Calu3 (cell line): Measurements from ENCODE around the gene NBPF1. TPM values are rescaled to one million over a fixed set of nuclear protein-coding genes. Genes with fewer than 3 reads are reported as not detected.
"Not testable (repeated sequence)": the region's sequence is repeated elsewhere in the genome, so short reads cannot be mapped to it uniquely, and the experiment has no call there.

ENCODE experiments used
- BruUV-seq: library from RNA; stranded (reverse); fragments of 400-500 nt; replicated peaks from 2 replicates; lab custom pipeline; 2021; lab: Mats Ljungman, UMichigan
- CTCF ChIA-PET: fragments of 300-600 bp; sonication (Branson Sonifier 250); formaldehyde crosslinking; loops from one replicate; lab custom pipeline; 2022; ENCODE audit warnings: antibody characterized with exemption; lab: Charles Lee
- DNase-seq: peaks from one replicate; pipeline ENCODE4 v3.0.0; 2022
- H3K27ac Mint-ChIP-seq: one replicate; pipeline ENCODE4 v1.8.0; 2022; ENCODE audit warnings: mixed read lengths; ENCODE audit not compliant: unreplicated experiment
- H3K27me3 Mint-ChIP-seq: one replicate; pipeline ENCODE4 v1.8.0; 2022; ENCODE audit warnings: mixed read lengths; ENCODE audit not compliant: unreplicated experiment
- H3K36me3 Mint-ChIP-seq: one replicate; pipeline ENCODE4 v1.8.0; 2022; ENCODE audit warnings: mild to moderate bottlenecking, moderate library complexity, mixed read lengths; ENCODE audit not compliant: insufficient read depth, unreplicated experiment
- H3K4me1 Mint-ChIP-seq: one replicate; pipeline ENCODE4 v1.8.0; 2022; ENCODE audit warnings: mild to moderate bottlenecking, low read depth, mixed read lengths; ENCODE audit not compliant: unreplicated experiment
- H3K4me3 Mint-ChIP-seq: one replicate; pipeline ENCODE4 v1.8.0; 2022; ENCODE audit warnings: mild to moderate bottlenecking, low read depth, moderate library complexity, mixed read lengths; ENCODE audit not compliant: unreplicated experiment
- H3K9me3 Mint-ChIP-seq: one replicate; pipeline ENCODE4 v1.8.0; 2022; ENCODE audit warnings: low read depth, mixed read lengths; ENCODE audit not compliant: unreplicated experiment
- intact Hi-C: fragments of 100-400 bp; cut with micrococcal nuclease; formaldehyde crosslinking; loops from one replicate; pipeline ENCODE4 v1.10.0; 2022; ENCODE audit not compliant: unreplicated experiment
- total RNA-seq: library from RNA; stranded (reverse); gene quantifications from 2 replicates; pipeline ENCODE4 v1.2.3, GENCODE V29; 2022

The NBPF1 gene
- total RNA-seq, 1 experiment from 2014 or later: 26.4 TPM

GRCh38 chr1:16595216-16595615 lies 18.1 kb downstream of the NBPF1 start:
- H3K4me1 Mint-ChIP-seq, BruUV-seq, DNase-seq, CTCF ChIA-PET, H3K27ac Mint-ChIP-seq, intact Hi-C loops, H3K36me3 Mint-ChIP-seq, H3K4me3 Mint-ChIP-seq, H3K9me3 Mint-ChIP-seq, H3K27me3 Mint-ChIP-seq: not testable (repeated sequence)

- H3K9me3 Mint-ChIP-seq, BruUV-seq, H3K4me1 Mint-ChIP-seq, H3K27ac Mint-ChIP-seq, DNase-seq, H3K4me3 Mint-ChIP-seq, intact Hi-C loops, H3K27me3 Mint-ChIP-seq, H3K36me3 Mint-ChIP-seq, CTCF ChIA-PET: not testable (repeated sequence)
Measured at GRCh38 chr1:16591845-16592244, 21.5 kb downstream of the NBPF1 start.

- BruUV-seq, DNase-seq, CTCF ChIA-PET, H3K27ac Mint-ChIP-seq, H3K9me3 Mint-ChIP-seq, intact Hi-C loops, H3K4me1 Mint-ChIP-seq, H3K27me3 Mint-ChIP-seq, H3K4me3 Mint-ChIP-seq, H3K36me3 Mint-ChIP-seq: not testable (repeated sequence)
Measured at GRCh38 chr1:16588081-16588480, 25.3 kb downstream of the NBPF1 start.

GRCh38 chr1:16587639-16588038 lies 25.7 kb downstream of the NBPF1 start:
- DNase-seq, H3K4me3 Mint-ChIP-seq, H3K9me3 Mint-ChIP-seq, H3K36me3 Mint-ChIP-seq, intact Hi-C loops, BruUV-seq, H3K4me1 Mint-ChIP-seq, H3K27ac Mint-ChIP-seq, CTCF ChIA-PET, H3K27me3 Mint-ChIP-seq: not testable (repeated sequence)

- intact Hi-C loops, H3K9me3 Mint-ChIP-seq, H3K27me3 Mint-ChIP-seq, H3K36me3 Mint-ChIP-seq, H3K4me3 Mint-ChIP-seq, DNase-seq, H3K27ac Mint-ChIP-seq, H3K4me1 Mint-ChIP-seq, BruUV-seq, CTCF ChIA-PET: not testable (repeated sequence)
Measured at GRCh38 chr1:16565324-16565723, 48.0 kb downstream of the NBPF1 start.

- H3K36me3 Mint-ChIP-seq, H3K27ac Mint-ChIP-seq, DNase-seq, H3K27me3 Mint-ChIP-seq, H3K9me3 Mint-ChIP-seq, H3K4me1 Mint-ChIP-seq, BruUV-seq, CTCF ChIA-PET, intact Hi-C loops, H3K4me3 Mint-ChIP-seq: not testable (repeated sequence)
Measured at GRCh38 chr1:16561035-16561434, 52.3 kb downstream of the NBPF1 start.

GRCh38 chr1:16560498-16560897 lies 52.9 kb downstream of the NBPF1 start:
- H3K9me3 Mint-ChIP-seq, H3K36me3 Mint-ChIP-seq, H3K27me3 Mint-ChIP-seq, CTCF ChIA-PET, H3K27ac Mint-ChIP-seq, BruUV-seq, H3K4me3 Mint-ChIP-seq, DNase-seq, intact Hi-C loops, H3K4me1 Mint-ChIP-seq: not testable (repeated sequence)

GRCh38 chr1:16559688-16560087 lies 53.7 kb downstream of the NBPF1 start:
- H3K27me3 Mint-ChIP-seq, H3K4me3 Mint-ChIP-seq, H3K27ac Mint-ChIP-seq, BruUV-seq, H3K4me1 Mint-ChIP-seq, H3K36me3 Mint-ChIP-seq, DNase-seq, intact Hi-C loops, H3K9me3 Mint-ChIP-seq: not testable (repeated sequence)
- CTCF ChIA-PET: interaction anchor here (0.6 kb wide), 1 partner anchor 332 kb away, joined by 3 read pairs; no protein-coding TSS in a partner anchor

GRCh38 chr1:16557034-16557433 lies 56.3 kb downstream of the NBPF1 start:
- intact Hi-C loops, CTCF ChIA-PET, H3K27ac Mint-ChIP-seq, BruUV-seq, H3K27me3 Mint-ChIP-seq, DNase-seq, H3K36me3 Mint-ChIP-seq, H3K9me3 Mint-ChIP-seq, H3K4me1 Mint-ChIP-seq, H3K4me3 Mint-ChIP-seq: not testable (repeated sequence)

GRCh38 chr1:16553244-16553643 lies 60.1 kb downstream of the NBPF1 start:
- H3K4me3 Mint-ChIP-seq, H3K27ac Mint-ChIP-seq, H3K27me3 Mint-ChIP-seq, H3K36me3 Mint-ChIP-seq, DNase-seq, H3K4me1 Mint-ChIP-seq, CTCF ChIA-PET, intact Hi-C loops, H3K9me3 Mint-ChIP-seq, BruUV-seq: not testable (repeated sequence)
